Measurements from ENCODE around the gene CAT.

The CAT gene

GRCh38 chr11:34437224-34438125 is 1.3 kb upstream of the CAT start:
- H3K36me3 Mint-ChIP-seq (ENCODE audit: low read depth) = peaks cover 9% of the 10 kb centered on the region
- H3K4me1 Mint-ChIP-seq = peaks cover 11% of the 10 kb centered on the region
- TF ChIP-seq, protein P1, sequence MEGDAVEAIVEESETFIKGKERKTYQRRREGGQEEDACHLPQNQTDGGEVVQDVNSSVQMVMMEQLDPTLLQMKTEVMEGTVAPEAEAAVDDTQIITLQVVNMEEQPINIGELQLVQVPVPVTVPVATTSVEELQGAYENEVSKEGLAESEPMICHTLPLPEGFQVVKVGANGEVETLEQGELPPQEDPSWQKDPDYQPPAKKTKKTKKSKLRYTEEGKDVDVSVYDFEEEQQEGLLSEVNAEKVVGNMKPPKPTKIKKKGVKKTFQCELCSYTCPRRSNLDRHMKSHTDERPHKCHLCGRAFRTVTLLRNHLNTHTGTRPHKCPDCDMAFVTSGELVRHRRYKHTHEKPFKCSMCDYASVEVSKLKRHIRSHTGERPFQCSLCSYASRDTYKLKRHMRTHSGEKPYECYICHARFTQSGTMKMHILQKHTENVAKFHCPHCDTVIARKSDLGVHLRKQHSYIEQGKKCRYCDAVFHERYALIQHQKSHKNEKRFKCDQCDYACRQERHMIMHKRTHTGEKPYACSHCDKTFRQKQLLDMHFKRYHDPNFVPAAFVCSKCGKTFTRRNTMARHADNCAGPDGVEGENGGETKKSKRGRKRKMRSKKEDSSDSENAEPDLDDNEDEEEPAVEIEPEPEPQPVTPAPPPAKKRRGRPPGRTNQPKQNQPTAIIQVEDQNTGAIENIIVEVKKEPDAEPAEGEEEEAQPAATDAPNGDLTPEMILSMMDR (IDR thresholded peaks at IDR 0.05; ENCODE audit: unreplicated experiment in 3 of 3) = no peak

GRCh38 chr11:34439610-34440198 is 970 bp downstream of the CAT start:
- Mint-ChIP-seq H3K4me1 (peaks cover 18% of the 10 kb centered on the region), H3K36me3 (ENCODE audit: low read depth) (peaks cover 14% of the 10 kb centered on the region)
- TF ChIP-seq, protein P1 (IDR thresholded peaks at IDR 0.05; ENCODE audit: unreplicated experiment in 3 of 3) = no peak

More at GRCh38 chr11:34437224-34438125, 1.3 kb upstream of the CAT start:
- Mint-ChIP-seq H3K27me3 (ENCODE audit: low read depth) (no peaks in the 10 kb centered on the region), H3K4me3 (peak overlapping the region; percentile 36 to 97 (median 90)), H3K9me3 (no peaks in the 10 kb centered on the region), H3K27ac (no peak overlapping the region)

GRCh38 chr11:34441814-34442213 is 3.1 kb downstream of the CAT start:
- Mint-ChIP-seq H3K36me3 (ENCODE audit: low read depth) (peaks cover 14% of the 10 kb centered on the region), H3K9me3 (no peaks in the 10 kb centered on the region), H3K4me3 (no peak overlapping the region), H3K4me1 (peaks cover 18% of the 10 kb centered on the region), H3K27ac (no peak overlapping the region), H3K27me3 (ENCODE audit: low read depth) (no peaks in the 10 kb centered on the region)
- TF ChIP-seq, protein P1 (IDR thresholded peaks at IDR 0.05; ENCODE audit: unreplicated experiment in 3 of 3) = no peak

More at GRCh38 chr11:34439610-34440198, 970 bp downstream of the CAT start:
- Mint-ChIP-seq H3K9me3 (no peaks in the 10 kb centered on the region), H3K27ac (peak overlapping the region; percentile 91 to 99 (median 97)), H3K27me3 (ENCODE audit: low read depth) (no peaks in the 10 kb centered on the region), H3K4me3 (peak overlapping the region; percentile 90 to 97 (median 95))

DNA sequence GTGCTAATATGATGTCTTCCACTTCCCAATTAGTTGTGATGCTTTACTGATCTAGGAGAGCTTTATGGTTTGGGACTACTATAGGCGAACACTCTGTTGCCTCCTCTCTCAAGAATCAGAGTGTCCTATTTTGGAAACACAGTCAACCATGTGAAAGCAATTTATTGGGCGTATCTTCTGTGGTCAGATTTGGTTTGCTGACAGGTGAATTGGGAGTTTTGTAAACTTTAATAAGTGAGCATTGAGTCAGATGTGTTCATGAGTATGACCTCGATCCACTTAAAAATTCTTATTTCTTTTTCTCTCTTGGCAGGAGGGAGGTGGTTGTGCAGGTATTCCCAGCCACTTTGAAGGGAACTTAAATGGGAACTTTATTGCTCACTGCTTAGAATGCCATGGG is 4.4 kb downstream of the CAT start:
- TF ChIP-seq, protein P1 (IDR thresholded peaks at IDR 0.05; ENCODE audit: unreplicated experiment in 3 of 3) = no peak
- Mint-ChIP-seq H3K4me3 (no peak overlapping the region), H3K36me3 (ENCODE audit: low read depth) (peaks cover 14% of the 10 kb centered on the region), H3K27me3 (ENCODE audit: low read depth) (no peaks in the 10 kb centered on the region), H3K27ac (no peak overlapping the region), H3K4me1 (peaks cover 29% of the 10 kb centered on the region), H3K9me3 (no peaks in the 10 kb centered on the region)

GRCh38 chr11:34444428-34444827 is 5.7 kb downstream of the CAT start:
- Mint-ChIP-seq H3K4me3 (no peak overlapping the region), H3K9me3 (no peaks in the 10 kb centered on the region), H3K4me1 (peaks cover 34% of the 10 kb centered on the region), H3K36me3 (ENCODE audit: low read depth) (peaks cover 14% of the 10 kb centered on the region), H3K27ac (no peak overlapping the region), H3K27me3 (ENCODE audit: low read depth) (no peaks in the 10 kb centered on the region)
- TF ChIP-seq, protein P1 (IDR thresholded peaks at IDR 0.05; ENCODE audit: unreplicated experiment in 3 of 3) = no peak

Measured in nephron (organoid).